GM20000 (cell line): ENCODE results near the gene FZD10.

ENCODE experiments used
- DNase-seq: peaks from one replicate; pipeline ENCODE4 v3.0.0; 2012; ENCODE audit warnings: low spot score
- CTCF ChIP-seq: IDR thresholded peaks from 2 replicates; pipeline ENCODE4 v1.5.1; 2012; ENCODE audit warnings: mild to moderate bottlenecking, control low read depth; ENCODE audit errors: extremely low read depth, missing control alignments

Gene FZD10

DNA sequence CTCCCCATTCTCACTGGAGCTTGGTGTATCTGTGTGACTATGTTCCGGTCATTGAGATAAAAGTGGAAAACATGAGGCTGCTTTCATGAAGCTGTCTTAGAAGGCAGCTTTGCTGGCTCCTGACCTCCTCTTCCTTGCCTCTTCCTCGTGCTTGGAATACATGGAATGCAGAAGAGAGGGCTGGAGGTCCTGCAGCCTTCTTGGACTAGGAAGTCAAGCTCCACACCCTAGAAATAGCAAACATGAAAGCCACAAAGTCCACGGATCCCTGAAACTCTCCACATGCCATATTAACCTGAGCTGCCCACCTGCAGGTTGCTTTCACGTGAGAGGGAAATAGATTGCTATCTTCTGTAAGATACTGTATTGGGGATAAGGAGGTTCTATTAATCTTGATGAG is 51.0 kb downstream of the FZD10 start:
- no peak for DNase-seq

GRCh38 chr12:130214686-130215395 is 52.6 kb downstream of the FZD10 start:
- TF ChIP-seq CTCF, result no peak
- no peak for DNase-seq

More for the DNA sequence above, 51.0 kb downstream of the FZD10 start:
- TF ChIP-seq CTCF, result no peak
